Measurements from ENCODE around the gene MMP24OS. TPM values are rescaled to one million over a fixed set of nuclear protein-coding genes. Genes with fewer than 3 reads are reported as not detected.

The MMP24OS gene
- total RNA-seq, 1 experiment from 2014 or later = 59.6 TPM

GRCh38 chr20:35293303-35294292 is 15.7 kb upstream of the MMP24OS start:
- H3K9ac ChIP-seq (ENCODE audit: low read length) = no peak overlapping the region
- H3K79me2 ChIP-seq (ENCODE audit: insufficient read depth, low read length) = no peaks in the 10 kb centered on the region
- H2AFZ ChIP-seq (ENCODE audit: low read depth, low read length, poor library complexity, severe bottlenecking) = no peak overlapping the region
- H4K20me1 ChIP-seq (ENCODE audit: insufficient read depth) = no peaks in the 10 kb centered on the region
- no peak for DNase-seq (ENCODE audit: low read depth, low spot score)
- no peaks in the 10 kb centered on the region for H3K27me3 ChIP-seq (ENCODE audit: insufficient read depth, low read length)
- H3K4me1 ChIP-seq (ENCODE audit: control insufficient read depth in 1 of 2, insufficient read depth in 2 of 2, low read length in 2 of 2) = peaks cover 5 to 13% of the 10 kb centered on the region in 2 experiments; a peak in 2 of 4 replicates
- ChIA-PET CTCF (interaction anchor here (5.2 kb wide), 1 partner anchor 11 kb away, joined by 27 read pairs; no protein-coding TSS in a partner anchor), RAD21 (ENCODE audit: low non-redundant PET in 1 of 2, low total read pairs in 2 of 2, uncharacterized antibody in 2 of 2, unreplicated experiment in 2 of 2) (no interaction called here), POLR2A (no interaction called here)
- intact Hi-C loops (cut with micrococcal nuclease) = no loop called here
- no TSS peak for BruUV-seq (replicated peaks)
- no peaks in the 10 kb centered on the region for H3K9me2 ChIP-seq (ENCODE audit: insufficient read depth)
- no peaks in the 10 kb centered on the region for H3K36me3 ChIP-seq (ENCODE audit: control insufficient read depth in 1 of 2, insufficient read depth in 2 of 2, low read length in 2 of 2)
- H3K4me2 ChIP-seq (ENCODE audit: low read length) = no peak overlapping the region
- no peak for TF ChIP-seq FOSL1 (IDR thresholded peaks at IDR 0.05; ENCODE audit: low read depth)
- H3K4me3 ChIP-seq (replicated peaks in 1 of 2; ENCODE audit: low read depth in 1 of 2, low read length in 2 of 2) = no peak overlapping the region
- ATAC-seq = no peak
- no peaks in the 10 kb centered on the region for H3K9me3 ChIP-seq (ENCODE audit: control insufficient read depth in 1 of 2, insufficient read depth in 1 of 2, low read depth in 1 of 2, low read length in 2 of 2)
- no peak overlapping the region for H3K27ac ChIP-seq (ENCODE audit: low read depth, low read length)

GRCh38 chr20:35292504-35293285 is 14.8 kb upstream of the MMP24OS start:
- H3K4me2 ChIP-seq (ENCODE audit: low read length) = no peak overlapping the region
- intact Hi-C loops (cut with micrococcal nuclease) = no loop called here
- no peaks in the 10 kb centered on the region for H3K9me3 ChIP-seq (ENCODE audit: control insufficient read depth in 1 of 2, insufficient read depth in 1 of 2, low read depth in 1 of 2, low read length in 2 of 2)
- H3K4me3 ChIP-seq (replicated peaks in 1 of 2; ENCODE audit: low read depth in 1 of 2, low read length in 2 of 2) = no peak overlapping the region
- H3K9me2 ChIP-seq (ENCODE audit: insufficient read depth) = no peaks in the 10 kb centered on the region
- peaks cover 5 to 11% of the 10 kb centered on the region in 2 experiments; a peak in 2 of 4 replicates for H3K4me1 ChIP-seq (ENCODE audit: control insufficient read depth in 1 of 2, insufficient read depth in 2 of 2, low read length in 2 of 2)
- no peaks in the 10 kb centered on the region for H3K36me3 ChIP-seq (ENCODE audit: control insufficient read depth in 1 of 2, insufficient read depth in 2 of 2, low read length in 2 of 2)
- CTCF ChIA-PET = interaction anchor here (5.2 kb wide), 1 partner anchor 12 kb away, joined by 27 read pairs; no protein-coding TSS in a partner anchor
- no peak for TF ChIP-seq ELF1 (IDR thresholded peaks at IDR 0.05; ENCODE audit: borderline replicate concordance, low read depth)
- TF ChIP-seq TCF7L2 (IDR thresholded peaks at IDR 0.05; ENCODE audit: borderline replicate concordance, extremely low read depth, insufficient read depth, insufficient read length) = no peak
- TF ChIP-seq EGR1 (IDR thresholded peaks at IDR 0.05; ENCODE audit: low read depth) = no peak
- TF ChIP-seq YY1 (IDR thresholded peaks at IDR 0.05; ENCODE audit: extremely low read depth, insufficient replicate concordance, low read depth, low read length) = no peak
- TF ChIP-seq CEBPB (IDR thresholded peaks at IDR 0.05; ENCODE audit: low read depth) = no peak
- TF ChIP-seq POLR2AphosphoS5 (IDR thresholded peaks at IDR 0.05; ENCODE audit: low read depth, low read length) = no peak
- TF ChIP-seq CTCF (IDR thresholded peaks at IDR 0.05 in 2 of 3, conservative IDR thresholded peaks at IDR 0.05 in 1 of 3; ENCODE audit: borderline replicate concordance in 1 of 3, insufficient read depth in 1 of 3, low read depth in 2 of 3, low read length in 2 of 3) = no peak
- H3K79me2 ChIP-seq (ENCODE audit: insufficient read depth, low read length) = no peaks in the 10 kb centered on the region
- DNase-seq (ENCODE audit: low read depth, low spot score) (no peak), ATAC-seq (no peak)
- H3K9ac ChIP-seq (ENCODE audit: low read length) = no peak overlapping the region
- BruUV-seq (replicated peaks) = no TSS peak
- H3K27ac ChIP-seq (ENCODE audit: low read depth, low read length) = no peak overlapping the region
- no peaks in the 10 kb centered on the region for H4K20me1 ChIP-seq (ENCODE audit: insufficient read depth)
- H2AFZ ChIP-seq (ENCODE audit: low read depth, low read length, poor library complexity, severe bottlenecking) = no peak overlapping the region
- POLR2A ChIA-PET = no interaction called here
- no peaks in the 10 kb centered on the region for H3K27me3 ChIP-seq (ENCODE audit: insufficient read depth, low read length)
- RAD21 ChIA-PET (ENCODE audit: low non-redundant PET in 1 of 2, low total read pairs in 2 of 2, uncharacterized antibody in 2 of 2, unreplicated experiment in 2 of 2) = no interaction called here

All from HCT116 (cell line).